Sigmoid colon (tissue), 7 donors: ENCODE measurements around the gene YIF1B. TPM values are rescaled to one million over a fixed set of nuclear protein-coding genes. Genes with fewer than 3 reads are reported as not detected.

ENCODE experiments used
- DNase-seq: peaks from one replicate; pipeline ENCODE4 v3.0.0-alpha.2; 2019
- H3K27ac ChIP-seq, 4 donors: fragments of 200-600 bp; sonication (generic); one replicate each; pipeline ENCODE4 v1.5.1; 2016 to 2019; ENCODE audit warnings: mild to moderate bottlenecking in 1 of 4
- H3K27me3 ChIP-seq, 3 donors: fragments of 200-600 bp; sonication (generic); one replicate each; pipeline ENCODE4 v1.5.1; 2019; ENCODE audit warnings: mild to moderate bottlenecking in 1 of 3
- H3K36me3 ChIP-seq, 4 donors: fragments of 200-600 bp; sonication (generic); one replicate each; pipeline ENCODE4 v1.5.1; 2016 to 2019
- H3K4me1 ChIP-seq, 4 donors: fragments of 200-600 bp; sonication (generic); one replicate each; pipeline ENCODE4 v1.5.1; 2017 to 2019
- H3K4me3 ChIP-seq, 4 donors: fragments of 200-600 bp; sonication (generic); one replicate each; pipeline ENCODE4 v1.5.1; 2017 to 2019; ENCODE audit warnings: mild to moderate bottlenecking in 2 of 4, moderate library complexity in 1 of 4
- H3K9me3 ChIP-seq, 4 donors: fragments of 200-600 bp in 3 of 4; sonication (generic) in 3 of 4; one replicate each; pipeline versions ENCODE4 v1.5.1 to v1.6.1; 2013 to 2019
- CTCF ChIP-seq, 4 experiments: fragments of 450-650 bp in 3 of 4; fragments of 200-600 bp in 1 of 4; IDR thresholded peaks; one replicate each; pipeline ENCODE4 v1.5.1; 2016 to 2019; ENCODE audit warnings: antibody characterized with exemption in 4 of 4, mild to moderate bottlenecking in 3 of 4, moderate library complexity in 2 of 4
- EP300 ChIP-seq, 4 donors: sonication (generic); formaldehyde crosslinking; IDR thresholded peaks; one replicate each; pipeline ENCODE4 v1.6.1; 2017; ENCODE audit warnings: antibody characterized with exemption in 4 of 4
- POLR2A ChIP-seq, 2 donors: fragments of 450-650 bp; IDR thresholded peaks; one replicate each; pipeline ENCODE4 v1.6.1; 2016; ENCODE audit warnings: antibody characterized with exemption in 2 of 2, mild to moderate bottlenecking in 2 of 2, moderate library complexity in 2 of 2
- POLR2AphosphoS5 ChIP-seq, 4 donors: sonication (generic); formaldehyde crosslinking; IDR thresholded peaks; one replicate each; pipeline ENCODE4 v1.6.1; 2017; ENCODE audit warnings: antibody characterized with exemption in 4 of 4
- WGBS, 2 donors: extraction: QIAGEN DNeasy Blood & Tissue Kit; methylation state at CpG; one replicate each; pipeline ENCODE4 v1.1.7; 2013; 5-methylcytosine and 5-hydroxymethylcytosine counted together
- intact Hi-C: fragments of 100-400 bp; cut with DNase I; formaldehyde crosslinking; loops from one replicate; pipeline ENCODE4 v1.15.1; 2023
- polyA plus RNA-seq, 3 donors: library from polyadenylated mRNA; stranded (reverse); fragments of 200-250 nt; gene quantifications; one replicate each; pipeline ENCODE4 v1.2.3, GENCODE V29; 2013
- total RNA-seq, 4 donors: library from RNA; depleted of rRNA; stranded (reverse); fragments of >200 nt; gene quantifications; one replicate each; pipeline ENCODE4 v1.1.0, GENCODE V29; 2016
- donor health status: healthy with polysubstance abuse.
- donor health status: Bipolar disorder and iron deficiency.
- donor health status: healthy.

YIF1B gene
- total and polyA plus RNA-seq, 7 donors, result 12.5 to 77.5 (median 14.3) TPM

GRCh38 chr19:38310279-38310670 is 5.5 kb downstream of the YIF1B start:
- Histone ChIP-seq H3K27me3 (no peaks in the 10 kb centered on the region), H3K4me3 (no peak overlapping the region), H3K9me3 (no peaks in the 10 kb centered on the region), H3K4me1 (peaks cover 0 to 7% (median 6%) of the 10 kb centered on the region in 4 donors), H3K27ac (no peak overlapping the region), H3K36me3 (peaks cover 0 to 36% (median 21%) of the 10 kb centered on the region in 4 donors)
- 97 to 99% methylated on average over 2 of the region's 2 CpGs for WGBS, 2 donors
- no peak for DNase-seq
- intact Hi-C loops, result no loop called here
- TF ChIP-seq POLR2A (IDR thresholded peaks at IDR 0.05) (no peak), POLR2AphosphoS5 (IDR thresholded peaks at IDR 0.05) (no peak), CTCF (IDR thresholded peaks at IDR 0.05) (no peak), EP300 (IDR thresholded peaks at IDR 0.05) (no peak)

- Histone ChIP-seq H3K36me3 (peaks cover 0 to 41% (median 24%) of the 10 kb centered on the region in 4 donors), H3K27me3 (no peaks in the 10 kb centered on the region), H3K27ac (no peak overlapping the region), H3K4me3 (no peak overlapping the region), H3K4me1 (peaks cover 0 to 2% (median 1%) of the 10 kb centered on the region in 4 donors), H3K9me3 (no peaks in the 10 kb centered on the region)
- intact Hi-C loops, result no loop called here
- TF ChIP-seq EP300 (IDR thresholded peaks at IDR 0.05) (no peak), POLR2AphosphoS5 (IDR thresholded peaks at IDR 0.05) (no peak), POLR2A (IDR thresholded peaks at IDR 0.05) (no peak), CTCF (IDR thresholded peaks at IDR 0.05) (no peak)
- 94 to 99% methylated on average over 3 of the region's 3 CpGs for WGBS, 2 donors
- DNase-seq, result no peak
Observed at GRCh38 chr19:38309615-38310278, 6.0 kb downstream of the YIF1B start.

- no peak for TF ChIP-seq POLR2AphosphoS5 (IDR thresholded peaks at IDR 0.05)
- TF ChIP-seq POLR2A (IDR thresholded peaks at IDR 0.05), result no peak
- no peak for TF ChIP-seq EP300 (IDR thresholded peaks at IDR 0.05)
- Histone ChIP-seq H3K27me3 (no peaks in the 10 kb centered on the region), H3K4me1 (no peaks in the 10 kb centered on the region), H3K9me3 (no peaks in the 10 kb centered on the region), H3K4me3 (no peak overlapping the region), H3K36me3 (peaks cover 0 to 46% (median 24%) of the 10 kb centered on the region in 4 donors), H3K27ac (no peak overlapping the region)
- intact Hi-C loops, result no loop called here
- DNase-seq, result no peak
- 83 to 93% methylated on average over 24 of the region's 24 CpGs for WGBS, 2 donors
Observed at GRCh38 chr19:38308926-38309614, 6.7 kb downstream of the YIF1B start.

GRCh38 chr19:38308006-38308766 is 7.6 kb downstream of the YIF1B start:
- Histone ChIP-seq H3K4me1 (no peaks in the 10 kb centered on the region), H3K27ac (no peak overlapping the region), H3K4me3 (no peak overlapping the region), H3K27me3 (no peaks in the 10 kb centered on the region), H3K36me3 (peaks cover 0 to 46% (median 24%) of the 10 kb centered on the region in 4 donors), H3K9me3 (no peaks in the 10 kb centered on the region)
- 81 to 89% methylated on average over 12 of the region's 12 CpGs for WGBS, 2 donors
- no peak for TF ChIP-seq POLR2AphosphoS5 (IDR thresholded peaks at IDR 0.05)
- TF ChIP-seq POLR2A (IDR thresholded peaks at IDR 0.05), result no peak
- intact Hi-C loops, result no loop called here
- no peak for DNase-seq

GRCh38 chr19:38307597-38307996 is 8.2 kb downstream of the YIF1B start:
- no peaks in the 10 kb centered on the region for H3K9me3 ChIP-seq
- no peak overlapping the region for H3K4me3 ChIP-seq
- H3K36me3 ChIP-seq, result peaks cover 0 to 46% (median 24%) of the 10 kb centered on the region in 4 donors
- no peaks in the 10 kb centered on the region for H3K27me3 ChIP-seq
- 91 to 93% methylated on average over 8 of the region's 8 CpGs for WGBS, 2 donors
- no peak for DNase-seq
- intact Hi-C loops, result no loop called here
- no peaks in the 10 kb centered on the region for H3K4me1 ChIP-seq
- H3K27ac ChIP-seq, result no peak overlapping the region
- TF ChIP-seq POLR2AphosphoS5 (IDR thresholded peaks at IDR 0.05) (no peak), CTCF (IDR thresholded peaks at IDR 0.05) (no peak), POLR2A (IDR thresholded peaks at IDR 0.05) (no peak)
